ENCODE data around the gene WWC2.

The WWC2 gene

DNA sequence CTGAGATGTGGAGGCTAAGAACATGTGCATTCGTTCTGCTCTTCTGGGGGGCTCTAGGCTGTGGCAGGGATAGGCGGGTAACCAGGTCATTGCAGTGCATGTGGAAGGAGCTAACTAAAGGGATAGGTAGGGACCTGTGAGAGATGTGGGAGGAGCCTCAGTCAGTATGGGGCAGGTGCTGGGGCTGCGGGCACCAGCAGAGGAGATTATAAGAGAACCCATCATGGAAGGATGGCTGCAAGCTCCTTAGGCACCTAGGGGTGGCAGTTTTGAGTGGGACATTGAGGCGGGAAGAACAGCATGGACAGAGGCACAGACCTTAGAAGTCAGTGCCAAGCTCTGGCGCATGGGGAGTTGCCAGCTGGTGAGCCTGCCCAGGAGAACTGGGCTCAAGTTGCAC, 213.8 kb downstream of the WWC2 start:
- H3K27ac ChIP-seq: no peak overlapping the region
- peaks cover 5% of the 10 kb centered on the region for H3K36me3 ChIP-seq (ENCODE audit: insufficient read depth, low read length)
- no peak for DNase-seq (ENCODE audit: low read depth, low spot score)
- no peaks in the 10 kb centered on the region for H3K9me3 ChIP-seq (ENCODE audit: low read depth, low read length)
- no peak overlapping the region for H3K4me3 ChIP-seq
- no peak overlapping the region for H3K9ac ChIP-seq (ENCODE audit: insufficient read length)
- no peak for TF ChIP-seq POLR2AphosphoS5 (IDR thresholded peaks at IDR 0.05; ENCODE audit: borderline replicate concordance, low read depth, low read length)
- TF ChIP-seq EZH2 (IDR thresholded peaks at IDR 0.05): no peak
- no peak for TF ChIP-seq FOXP2 (optimal IDR thresholded peaks at IDR 0.05; ENCODE audit: control extremely low read depth, extremely low read length, insufficient read depth)

DNA sequence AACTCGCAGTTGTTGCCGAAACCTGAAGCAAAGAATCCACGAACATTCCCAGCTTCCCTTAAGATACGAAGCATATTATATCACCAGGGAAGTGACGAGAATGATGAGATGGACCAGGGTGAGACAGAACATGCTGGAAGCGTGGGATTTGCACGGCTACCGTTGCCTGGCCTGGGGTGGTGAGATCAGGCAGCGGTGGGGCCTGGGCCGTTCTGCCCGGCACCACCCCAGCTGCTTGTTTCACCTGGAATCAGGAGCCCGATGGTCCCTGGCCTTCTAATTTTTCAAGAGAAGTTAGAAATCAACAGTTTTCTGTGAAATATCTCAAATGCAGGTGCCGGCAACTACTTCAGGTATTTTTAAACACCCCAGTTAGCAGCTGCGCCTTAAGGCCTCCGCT, 215.3 kb downstream of the WWC2 start:
- TF ChIP-seq EZH2 (IDR thresholded peaks at IDR 0.05) (no peak), FOXP2 (optimal IDR thresholded peaks at IDR 0.05; ENCODE audit: control extremely low read depth, extremely low read length, insufficient read depth) (no peak), POLR2AphosphoS5 (IDR thresholded peaks at IDR 0.05; ENCODE audit: borderline replicate concordance, low read depth, low read length) (no peak)
- H3K27ac ChIP-seq: no peak overlapping the region
- H3K4me3 ChIP-seq: no peak overlapping the region
- H3K36me3 ChIP-seq (ENCODE audit: insufficient read depth, low read length): peaks cover 5% of the 10 kb centered on the region
- no peak for DNase-seq (ENCODE audit: low read depth, low spot score)
- H3K9me3 ChIP-seq (ENCODE audit: low read depth, low read length): no peaks in the 10 kb centered on the region
- H3K9ac ChIP-seq (ENCODE audit: insufficient read length): no peak overlapping the region

DNA sequence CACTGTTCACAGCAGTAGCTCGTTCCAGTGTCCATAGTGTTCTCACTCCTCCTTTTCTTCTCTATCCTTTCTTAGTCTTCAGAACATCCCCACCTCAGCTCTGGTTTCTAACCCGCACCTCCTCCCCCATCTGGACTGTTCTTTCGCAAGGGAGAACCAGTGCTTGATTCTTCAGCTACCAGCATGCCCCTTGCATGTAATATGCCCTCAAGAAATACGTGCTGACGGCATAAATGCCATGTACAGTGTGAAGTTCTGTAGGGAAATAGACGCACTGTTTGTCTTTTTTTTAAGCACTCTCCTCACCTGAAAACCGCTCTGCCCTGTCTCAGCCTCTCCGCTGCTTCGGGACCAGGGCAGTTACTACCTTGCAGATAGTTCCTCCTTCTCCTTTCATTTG, 215.7 kb downstream of the WWC2 start:
- no peak for TF ChIP-seq FOXP2 (optimal IDR thresholded peaks at IDR 0.05; ENCODE audit: control extremely low read depth, extremely low read length, insufficient read depth)
- TF ChIP-seq POLR2AphosphoS5 (IDR thresholded peaks at IDR 0.05; ENCODE audit: borderline replicate concordance, low read depth, low read length): no peak
- no peak for TF ChIP-seq EZH2 (IDR thresholded peaks at IDR 0.05)
- no peak overlapping the region for H3K27ac ChIP-seq
- H3K4me3 ChIP-seq: no peak overlapping the region
- no peak overlapping the region for H3K9ac ChIP-seq (ENCODE audit: insufficient read length)
- no peaks in the 10 kb centered on the region for H3K9me3 ChIP-seq (ENCODE audit: low read depth, low read length)
- DNase-seq (ENCODE audit: low read depth, low spot score): no peak
- H3K36me3 ChIP-seq (ENCODE audit: insufficient read depth, low read length): peaks cover 5% of the 10 kb centered on the region

DNA sequence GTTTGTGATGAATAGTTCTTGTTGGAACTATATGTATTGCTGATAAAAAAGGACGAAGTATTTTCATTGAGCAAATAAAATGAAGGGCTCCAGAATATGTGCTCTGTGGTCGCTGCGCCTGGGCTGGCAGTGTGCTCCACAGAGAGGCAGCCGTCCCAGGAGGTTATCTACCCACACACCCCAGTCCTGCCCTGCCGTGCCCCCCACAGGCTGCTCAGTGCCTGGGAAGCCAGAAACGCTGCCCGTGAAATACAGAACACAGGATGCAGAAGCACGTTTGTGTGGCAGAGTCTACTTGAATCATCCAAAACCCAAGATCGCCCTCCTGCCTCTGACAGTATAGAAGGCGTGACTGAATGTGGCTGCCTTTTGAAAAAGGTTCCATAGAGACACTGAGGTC, 219.6 kb downstream of the WWC2 start:
- TF ChIP-seq FOXP2 (optimal IDR thresholded peaks at IDR 0.05; ENCODE audit: control extremely low read depth, extremely low read length, insufficient read depth) (no peak), EZH2 (IDR thresholded peaks at IDR 0.05) (no peak), POLR2AphosphoS5 (IDR thresholded peaks at IDR 0.05; ENCODE audit: borderline replicate concordance, low read depth, low read length) (no peak)
- H3K9ac ChIP-seq (ENCODE audit: insufficient read length): no peak overlapping the region
- no peak for DNase-seq (ENCODE audit: low read depth, low spot score)
- H3K9me3 ChIP-seq (ENCODE audit: low read depth, low read length): no peaks in the 10 kb centered on the region
- H3K36me3 ChIP-seq (ENCODE audit: insufficient read depth, low read length): no peaks in the 10 kb centered on the region
- H3K27ac ChIP-seq: no peak overlapping the region
- no peak overlapping the region for H3K4me3 ChIP-seq

DNA sequence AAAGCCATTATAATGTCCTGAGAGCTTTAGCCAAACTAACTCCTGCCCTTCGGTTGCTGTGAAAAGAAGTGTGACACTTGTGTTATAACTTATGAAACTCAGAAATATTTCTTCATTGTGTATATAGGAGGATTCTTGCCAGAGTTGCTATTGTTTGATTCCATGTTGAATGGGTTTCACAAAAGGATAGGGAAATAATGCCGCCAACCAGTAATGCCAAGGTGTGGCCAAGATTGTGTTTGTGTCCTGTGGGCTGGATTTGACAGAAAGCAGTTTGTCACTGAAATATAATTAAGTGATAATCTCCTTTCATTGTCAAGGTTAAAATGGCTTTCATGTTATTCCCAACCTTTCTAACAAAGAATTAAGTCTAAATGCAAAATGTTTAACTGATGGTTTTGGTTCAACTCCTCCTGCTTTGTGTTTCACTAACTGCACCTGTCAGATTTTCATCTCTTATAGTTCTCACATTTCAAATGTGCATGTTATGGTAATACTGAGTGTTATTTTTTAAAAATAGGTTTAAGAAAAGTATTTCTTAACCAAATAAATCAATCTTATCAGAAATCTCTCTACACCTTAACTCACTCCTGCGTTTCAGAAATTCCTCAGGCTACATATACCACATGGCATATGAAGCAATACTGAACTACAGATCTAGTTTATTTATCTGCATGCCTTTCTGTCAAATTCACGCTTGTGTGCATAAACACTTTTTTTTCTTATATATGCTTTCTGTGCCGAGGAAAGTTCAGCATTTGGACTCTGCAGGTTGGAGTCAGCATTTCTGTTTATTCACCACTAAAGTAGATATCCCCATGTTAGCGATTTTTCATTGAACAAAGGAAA, 221.4 kb downstream of the WWC2 start, which contains the start of gene CLDN22:
TSS of gene CLDN22 (minus strand) at position 66 of the 849 bp plus-strand sequence. CDS start at position 8, 58 bp downstream.
- no peaks in the 10 kb centered on the region for H3K36me3 ChIP-seq (ENCODE audit: insufficient read depth, low read length)
- TF ChIP-seq POLR2AphosphoS5 (IDR thresholded peaks at IDR 0.05; ENCODE audit: borderline replicate concordance, low read depth, low read length) (no peak), FOXP2 (optimal IDR thresholded peaks at IDR 0.05; ENCODE audit: control extremely low read depth, extremely low read length, insufficient read depth) (no peak), EZH2 (IDR thresholded peaks at IDR 0.05) (no peak)
- no peak for DNase-seq (ENCODE audit: low read depth, low spot score)
- no peak within 1 kb of the TSS for H3K4me3 ChIP-seq
- H3K9me3 ChIP-seq (ENCODE audit: low read depth, low read length): no peaks in the 10 kb centered on the region
- H3K27ac ChIP-seq: no peak within 1 kb of the TSS
- no peak within 1 kb of the TSS for H3K9ac ChIP-seq (ENCODE audit: insufficient read length)

DNA sequence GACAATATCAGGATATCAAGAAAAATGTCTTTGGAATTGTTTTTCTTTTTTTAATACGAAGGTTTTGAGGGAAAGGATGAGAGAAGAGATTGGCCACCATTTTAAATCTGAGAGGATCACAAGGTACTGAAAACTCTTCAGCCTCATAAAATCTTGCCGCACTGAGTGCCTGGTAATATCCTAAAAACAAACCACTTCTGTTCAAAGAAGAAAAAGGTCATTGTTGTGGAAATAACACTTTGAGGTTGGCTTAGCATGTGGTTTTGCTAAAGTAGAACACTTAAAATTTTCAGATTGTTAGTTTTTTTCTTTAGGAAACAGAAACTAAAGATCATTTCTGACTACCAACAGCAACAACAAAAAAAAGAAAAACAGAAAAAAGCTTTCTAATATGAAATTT, 222.0 kb downstream of the WWC2 start:
- H3K9me3 ChIP-seq (ENCODE audit: low read depth, low read length): no peaks in the 10 kb centered on the region
- no peak for DNase-seq (ENCODE audit: low read depth, low spot score)

DNA sequence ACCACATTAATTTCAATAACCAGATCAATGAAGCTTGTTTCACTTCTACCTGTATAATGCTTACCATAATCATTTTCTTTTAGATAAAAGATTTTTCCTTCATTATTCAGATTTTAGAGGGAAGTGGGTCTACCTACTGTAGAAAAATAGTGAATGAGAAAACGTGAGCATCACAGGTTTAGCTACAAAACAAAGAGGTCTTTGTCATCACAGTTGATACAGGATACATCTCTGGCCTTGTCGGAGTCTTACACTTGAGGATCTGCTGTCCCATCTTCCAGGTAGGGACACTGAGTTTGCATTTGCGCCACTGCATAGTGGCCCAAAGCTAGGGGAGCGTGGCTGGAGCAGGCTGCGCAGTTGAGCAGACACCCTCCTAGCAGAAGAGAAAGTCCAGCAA, 222.5 kb downstream of the WWC2 start:
- TF ChIP-seq FOXP2 (optimal IDR thresholded peaks at IDR 0.05; ENCODE audit: control extremely low read depth, extremely low read length, insufficient read depth) (no peak), EZH2 (IDR thresholded peaks at IDR 0.05) (no peak), POLR2AphosphoS5 (IDR thresholded peaks at IDR 0.05; ENCODE audit: borderline replicate concordance, low read depth, low read length) (no peak)
- DNase-seq (ENCODE audit: low read depth, low spot score): no peak
- H3K9ac ChIP-seq (ENCODE audit: insufficient read length): no peak overlapping the region

More for the DNA sequence above, 222.0 kb downstream of the WWC2 start:
- TF ChIP-seq EZH2 (IDR thresholded peaks at IDR 0.05) (no peak), POLR2AphosphoS5 (IDR thresholded peaks at IDR 0.05; ENCODE audit: borderline replicate concordance, low read depth, low read length) (no peak), FOXP2 (optimal IDR thresholded peaks at IDR 0.05; ENCODE audit: control extremely low read depth, extremely low read length, insufficient read depth) (no peak)
- H3K27ac ChIP-seq: no peak overlapping the region
- H3K36me3 ChIP-seq (ENCODE audit: insufficient read depth, low read length): no peaks in the 10 kb centered on the region
- H3K9ac ChIP-seq (ENCODE audit: insufficient read length): no peak overlapping the region
- H3K4me3 ChIP-seq: no peak overlapping the region

DNA sequence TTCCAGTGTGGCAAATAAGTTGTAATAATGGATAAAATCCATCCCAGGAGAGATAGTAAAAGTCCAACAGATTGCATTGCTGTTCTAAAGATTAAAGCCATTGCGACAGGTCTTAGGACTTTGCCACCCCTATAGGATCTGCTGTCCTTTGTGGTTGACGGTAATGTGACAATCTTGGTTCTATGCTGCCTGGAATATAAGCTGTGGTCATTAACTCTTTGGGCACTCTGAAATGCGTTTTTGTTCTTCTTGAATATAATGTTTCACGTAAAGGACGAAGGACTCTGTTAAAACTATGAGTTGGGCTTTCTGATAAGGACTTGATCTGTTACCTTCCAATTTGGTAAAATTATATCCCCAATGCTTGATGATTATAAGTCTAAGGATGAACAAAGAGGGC, 223.3 kb downstream of the WWC2 start, which contains the start of gene CLDN24:
TSS of gene CLDN24 (minus strand) at position 101 of the 400 bp plus-strand sequence. CDS start at position 101, 0 bp downstream.
- TF ChIP-seq FOXP2 (optimal IDR thresholded peaks at IDR 0.05; ENCODE audit: control extremely low read depth, extremely low read length, insufficient read depth) (no peak), EZH2 (IDR thresholded peaks at IDR 0.05) (no peak), POLR2AphosphoS5 (IDR thresholded peaks at IDR 0.05; ENCODE audit: borderline replicate concordance, low read depth, low read length) (no peak)
- Histone ChIP-seq H3K27ac (no peak within 1 kb of the TSS), H3K9me3 (ENCODE audit: low read depth, low read length) (no peaks in the 10 kb centered on the region), H3K9ac (ENCODE audit: insufficient read length) (no peak within 1 kb of the TSS), H3K36me3 (ENCODE audit: insufficient read depth, low read length) (no peaks in the 10 kb centered on the region), H3K4me3 (no peak within 1 kb of the TSS)
- DNase-seq (ENCODE audit: low read depth, low spot score): no peak

More for the DNA sequence above, 222.5 kb downstream of the WWC2 start:
- no peaks in the 10 kb centered on the region for H3K9me3 ChIP-seq (ENCODE audit: low read depth, low read length)
- H3K27ac ChIP-seq: no peak overlapping the region
- H3K36me3 ChIP-seq (ENCODE audit: insufficient read depth, low read length): no peaks in the 10 kb centered on the region
- no peak overlapping the region for H3K4me3 ChIP-seq
